ENCODE measurements around the gene ACTR3.

The ACTR3 gene

DNA sequence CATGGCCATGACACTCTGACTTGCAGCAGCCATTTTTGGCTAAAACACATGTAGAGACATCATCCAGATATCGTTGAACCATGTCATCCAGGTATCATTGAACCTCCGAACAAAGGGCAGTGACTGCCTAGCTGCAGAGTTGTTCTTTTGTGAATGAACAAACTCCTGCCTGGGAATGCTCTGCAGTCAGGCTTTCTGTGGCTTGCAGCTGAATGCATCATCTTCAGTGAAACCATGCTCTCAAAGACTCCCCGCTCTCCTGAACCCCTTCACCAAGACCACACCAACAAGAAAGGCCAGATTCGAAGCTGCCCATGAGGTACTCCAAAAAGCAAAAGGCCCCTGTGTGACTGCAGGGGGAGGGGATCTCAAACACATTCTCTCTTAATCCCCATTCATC lies 118.8 kb downstream of the ACTR3 start:
- TF ChIP-seq, protein P1, sequence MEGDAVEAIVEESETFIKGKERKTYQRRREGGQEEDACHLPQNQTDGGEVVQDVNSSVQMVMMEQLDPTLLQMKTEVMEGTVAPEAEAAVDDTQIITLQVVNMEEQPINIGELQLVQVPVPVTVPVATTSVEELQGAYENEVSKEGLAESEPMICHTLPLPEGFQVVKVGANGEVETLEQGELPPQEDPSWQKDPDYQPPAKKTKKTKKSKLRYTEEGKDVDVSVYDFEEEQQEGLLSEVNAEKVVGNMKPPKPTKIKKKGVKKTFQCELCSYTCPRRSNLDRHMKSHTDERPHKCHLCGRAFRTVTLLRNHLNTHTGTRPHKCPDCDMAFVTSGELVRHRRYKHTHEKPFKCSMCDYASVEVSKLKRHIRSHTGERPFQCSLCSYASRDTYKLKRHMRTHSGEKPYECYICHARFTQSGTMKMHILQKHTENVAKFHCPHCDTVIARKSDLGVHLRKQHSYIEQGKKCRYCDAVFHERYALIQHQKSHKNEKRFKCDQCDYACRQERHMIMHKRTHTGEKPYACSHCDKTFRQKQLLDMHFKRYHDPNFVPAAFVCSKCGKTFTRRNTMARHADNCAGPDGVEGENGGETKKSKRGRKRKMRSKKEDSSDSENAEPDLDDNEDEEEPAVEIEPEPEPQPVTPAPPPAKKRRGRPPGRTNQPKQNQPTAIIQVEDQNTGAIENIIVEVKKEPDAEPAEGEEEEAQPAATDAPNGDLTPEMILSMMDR (IDR thresholded peaks at IDR 0.05; ENCODE audit: control insufficient read depth, extremely low read depth, insufficient read depth): no peak

DNA sequence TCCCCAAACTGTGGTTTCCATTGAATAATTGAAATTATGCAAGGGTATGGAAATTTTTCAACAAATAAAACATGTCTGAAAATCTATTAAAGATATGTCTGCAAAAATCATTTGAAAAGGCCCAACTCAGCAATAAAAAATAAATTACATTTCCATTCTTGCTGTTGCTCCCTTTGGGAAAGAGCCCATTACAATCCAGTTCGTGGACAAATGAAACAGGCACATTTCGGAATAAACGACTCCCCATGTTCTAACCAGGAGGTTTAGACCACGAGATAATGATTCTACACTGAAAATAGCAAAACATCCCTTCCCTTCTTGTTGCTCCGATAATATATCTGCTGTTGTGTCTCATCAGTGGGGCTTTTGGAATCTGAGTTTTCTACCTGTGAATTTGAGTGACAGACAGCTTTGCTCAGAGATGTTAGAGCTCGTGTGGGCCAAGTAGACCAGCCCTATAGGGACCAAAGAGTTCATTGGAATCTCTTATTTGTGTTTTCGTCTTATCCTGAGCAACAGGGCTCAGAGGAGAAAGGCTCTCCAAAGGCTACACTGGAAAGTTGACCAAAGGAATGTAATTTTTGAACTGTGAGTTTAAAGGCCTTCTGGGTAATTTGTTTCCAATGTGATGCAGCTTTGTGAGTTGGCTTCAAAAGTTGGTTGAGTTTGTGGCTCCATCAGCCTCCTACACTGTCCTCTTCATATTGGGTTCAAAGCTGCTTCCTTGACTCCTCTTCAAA lies 119.5 kb downstream of the ACTR3 start:
- TF ChIP-seq, protein P1 (IDR thresholded peaks at IDR 0.05; ENCODE audit: control insufficient read depth, extremely low read depth, insufficient read depth): no peak

More for the DNA sequence above, 118.8 kb downstream of the ACTR3 start:
- H3K4me3 ChIP-seq (ENCODE audit: low read depth, low read length): no peak overlapping the region
- no peak for DNase-seq (ENCODE audit: low read depth)

GRCh38 chr2:114010001-114010400 lies 120.1 kb downstream of the ACTR3 start:
- no peak overlapping the region for H3K4me3 ChIP-seq (ENCODE audit: low read depth, low read length)
- DNase-seq (ENCODE audit: low read depth): no peak

More for the DNA sequence above, 119.5 kb downstream of the ACTR3 start:
- H3K4me3 ChIP-seq (ENCODE audit: low read depth, low read length): no peak overlapping the region
- DNase-seq (ENCODE audit: low read depth): no peak

DNA sequence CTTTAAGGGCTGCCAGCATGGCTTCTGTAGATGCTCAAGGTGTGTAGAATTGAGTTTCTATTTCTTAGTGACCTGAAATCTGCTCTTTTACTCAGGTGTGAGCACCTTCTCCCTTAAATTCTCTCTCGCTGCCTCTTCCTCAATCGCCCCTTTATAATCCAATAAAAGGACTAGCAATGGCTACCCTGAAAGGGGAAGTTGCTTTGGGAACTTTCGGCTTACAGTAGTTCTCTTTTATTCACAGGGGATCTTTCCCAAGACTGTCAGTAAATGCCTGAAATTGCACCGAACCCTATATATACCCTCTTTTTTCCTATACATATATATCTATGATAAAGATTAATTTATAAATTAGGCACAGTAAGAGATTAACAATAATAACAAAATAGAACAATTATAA lies 121.8 kb downstream of the ACTR3 start:
- TF ChIP-seq, protein P1 (IDR thresholded peaks at IDR 0.05; ENCODE audit: control insufficient read depth, extremely low read depth, insufficient read depth): no peak
- no peak overlapping the region for H3K4me3 ChIP-seq (ENCODE audit: low read depth, low read length)
- no peak for DNase-seq (ENCODE audit: low read depth)

More at GRCh38 chr2:114010001-114010400, 120.1 kb downstream of the ACTR3 start:
- TF ChIP-seq, protein P1 (IDR thresholded peaks at IDR 0.05; ENCODE audit: control insufficient read depth, extremely low read depth, insufficient read depth): no peak

Measured in LNCaP clone FGC (cell line).